ENCODE measurements around the gene NR1H2. TPM values are rescaled to one million over a fixed set of nuclear protein-coding genes. Genes with fewer than 3 reads are reported as not detected.

The NR1H2 gene
- total RNA-seq, 1 donor = 125 TPM

- peak overlapping the region; percentile 49 for H3K4me3 ChIP-seq (ENCODE audit: low read length)
- H3K4me1 ChIP-seq (ENCODE audit: insufficient read depth, low read length) = peaks cover 31% of the 10 kb centered on the region
- H3K9me3 ChIP-seq (ENCODE audit: low read depth, low read length) = no peaks in the 10 kb centered on the region
- peaks cover 2% of the 10 kb centered on the region for H3K27me3 ChIP-seq (ENCODE audit: insufficient read depth, low read length)
These were observed 54.7 kb downstream of the NR1H2 start for GRCh38 chr19:50430888-50431342.

GRCh38 chr19:50431343-50432220, 55.3 kb downstream of the NR1H2 start:
- peak overlapping the region; percentile 49 for H3K4me3 ChIP-seq (ENCODE audit: low read length)
- H3K9me3 ChIP-seq (ENCODE audit: low read depth, low read length) = no peaks in the 10 kb centered on the region
- H3K4me1 ChIP-seq (ENCODE audit: insufficient read depth, low read length) = peaks cover 31% of the 10 kb centered on the region
- H3K27me3 ChIP-seq (ENCODE audit: insufficient read depth, low read length) = peaks cover 2% of the 10 kb centered on the region

- Histone ChIP-seq H3K9me3 (ENCODE audit: low read depth, low read length) (no peaks in the 10 kb centered on the region), H3K27me3 (ENCODE audit: insufficient read depth, low read length) (peaks cover 2% of the 10 kb centered on the region), H3K4me3 (ENCODE audit: low read length) (peak within 1 kb of the TSS; percentile 49), H3K4me1 (ENCODE audit: insufficient read depth, low read length) (peaks cover 30% of the 10 kb centered on the region)
These were observed 56.2 kb downstream of the NR1H2 start, which contains the start of gene MYBPC2 for GRCh38 chr19:50432221-50433028. Gene MYBPC2 (plus strand): TSS chr19:50432892. CDS start chr19:50432954, 62 bp downstream.

Other genes with a start within 250 kb of the NR1H2 start
- not detected for gene IZUMO2, start 213.2 kb upstream of the NR1H2 start, total RNA-seq
- gene MYH14, start 172.8 kb upstream of the NR1H2 start, total RNA-seq = not detected
- 2.1 TPM for gene KCNC3, start 47.1 kb upstream of the NR1H2 start, total RNA-seq
- not detected for gene NAPSA, start 10.8 kb upstream of the NR1H2 start, total RNA-seq
- 7.7 TPM for gene POLD1, start 7.9 kb downstream of the NR1H2 start, total RNA-seq
- 5.6 TPM for gene SPIB, start 42.5 kb downstream of the NR1H2 start, total RNA-seq
- gene MYBPC2, start 56.4 kb downstream of the NR1H2 start, total RNA-seq = 0.10 TPM
- 58.9 TPM for gene EMC10, start 100.0 kb downstream of the NR1H2 start, total RNA-seq
- 0.21 TPM for gene GARIN5A, start 100.4 kb downstream of the NR1H2 start, total RNA-seq
- gene JOSD2, start 134.7 kb downstream of the NR1H2 start, total RNA-seq = 8.4 TPM
- not detected for gene ASPDH, start 137.5 kb downstream of the NR1H2 start, total RNA-seq
- gene LRRC4B, start 192.0 kb downstream of the NR1H2 start, total RNA-seq = not detected